HG03045 (cell line): ENCODE measurements around the gene HDAC7.

ENCODE experiments used
- ATAC-seq: cut with Tn5 transposase; IDR thresholded peaks from one replicate; pipeline ENCODE4 v1.9.1; 2021; ENCODE audit warnings: mild to moderate bottlenecking, moderate library complexity; ENCODE audit not compliant: unreplicated experiment

Gene HDAC7

GRCh38 chr12:47781479-47782371, 38.0 kb downstream of the HDAC7 start:
- no peak for ATAC-seq

GRCh38 chr12:47779943-47780504, 39.7 kb downstream of the HDAC7 start:
- no peak for ATAC-seq

- no peak for ATAC-seq
Observed at GRCh38 chr12:47779301-47779942, 40.3 kb downstream of the HDAC7 start.

DNA sequence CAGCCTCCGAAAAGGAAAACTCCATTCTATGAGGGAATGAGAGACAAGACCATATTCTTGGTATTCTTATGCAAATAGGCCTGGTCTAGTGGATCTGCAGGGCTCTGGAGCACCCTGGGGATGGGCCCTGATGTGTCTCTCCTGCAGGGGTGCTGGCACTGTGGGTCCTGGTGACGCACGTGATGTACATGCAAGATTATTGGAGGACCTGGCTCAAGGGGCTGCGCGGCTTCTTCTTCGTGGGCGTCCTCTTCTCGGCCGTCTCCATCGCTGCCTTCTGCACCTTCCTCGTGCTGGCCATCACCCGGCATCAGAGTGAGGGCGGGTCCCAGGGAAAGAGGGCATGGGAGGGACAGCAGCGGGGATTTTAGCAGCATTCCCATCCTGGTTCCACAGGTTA, 40.8 kb downstream of the HDAC7 start:
- ATAC-seq = no peak

DNA sequence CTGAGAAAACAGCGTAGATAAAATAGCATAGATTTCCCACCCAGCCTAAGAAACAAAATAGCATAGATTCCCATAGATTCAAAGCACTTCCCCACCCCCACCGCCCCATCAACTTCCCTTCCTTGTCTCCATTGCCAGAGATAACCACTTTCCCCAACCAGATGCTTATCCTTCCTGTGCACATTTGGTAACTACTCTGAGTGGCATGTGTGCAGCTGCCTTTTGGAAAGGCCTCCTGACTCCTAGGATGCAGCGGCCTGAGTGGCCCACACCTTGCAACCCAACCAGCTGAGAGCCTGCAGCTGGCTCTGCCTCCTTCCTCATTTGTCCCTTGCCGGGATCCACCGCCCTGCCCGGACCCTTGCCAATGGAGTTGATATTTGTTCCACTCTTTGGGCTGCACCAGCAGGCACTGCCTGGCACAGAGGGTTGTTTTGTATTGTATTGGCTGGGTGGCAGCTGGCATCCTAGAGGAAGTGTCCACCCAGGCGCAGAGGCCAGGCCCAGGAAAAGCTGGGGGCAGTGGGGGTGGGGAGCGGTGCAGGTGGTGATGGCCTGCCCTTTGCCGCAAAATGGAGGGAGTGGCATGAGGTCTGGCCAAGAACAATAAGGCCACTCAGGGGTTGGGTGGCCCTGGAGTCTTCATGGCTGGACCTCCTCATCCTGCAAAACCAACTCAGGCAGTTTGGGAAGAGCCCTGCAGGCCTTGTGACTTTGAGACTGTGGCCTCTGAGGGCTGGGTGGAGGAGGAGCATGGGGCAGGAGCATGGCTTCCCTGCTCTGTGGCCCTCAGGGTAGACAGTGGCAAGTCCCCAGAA, 41.8 kb downstream of the HDAC7 start:
- no peak for ATAC-seq

DNA sequence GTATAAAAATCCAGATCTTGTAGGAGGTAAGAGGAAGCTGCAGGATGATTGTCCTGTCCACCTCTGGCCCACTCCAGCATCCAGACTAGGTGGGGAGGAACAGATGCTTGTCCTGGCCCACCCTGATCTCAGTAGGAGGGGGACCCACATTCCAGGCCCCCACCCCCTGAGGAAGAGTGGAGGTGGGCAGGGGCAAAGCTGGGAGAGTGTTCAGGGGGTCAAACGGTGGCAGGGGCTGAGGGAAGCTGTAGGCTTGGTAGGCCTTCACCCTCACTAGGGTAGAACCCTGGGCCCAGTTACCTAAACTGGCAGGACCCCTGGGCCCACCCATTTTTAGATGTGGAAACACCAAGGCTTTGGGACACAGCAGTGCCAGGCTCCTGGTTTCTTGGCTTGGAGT, 42.6 kb downstream of the HDAC7 start:
- ATAC-seq = no peak

DNA sequence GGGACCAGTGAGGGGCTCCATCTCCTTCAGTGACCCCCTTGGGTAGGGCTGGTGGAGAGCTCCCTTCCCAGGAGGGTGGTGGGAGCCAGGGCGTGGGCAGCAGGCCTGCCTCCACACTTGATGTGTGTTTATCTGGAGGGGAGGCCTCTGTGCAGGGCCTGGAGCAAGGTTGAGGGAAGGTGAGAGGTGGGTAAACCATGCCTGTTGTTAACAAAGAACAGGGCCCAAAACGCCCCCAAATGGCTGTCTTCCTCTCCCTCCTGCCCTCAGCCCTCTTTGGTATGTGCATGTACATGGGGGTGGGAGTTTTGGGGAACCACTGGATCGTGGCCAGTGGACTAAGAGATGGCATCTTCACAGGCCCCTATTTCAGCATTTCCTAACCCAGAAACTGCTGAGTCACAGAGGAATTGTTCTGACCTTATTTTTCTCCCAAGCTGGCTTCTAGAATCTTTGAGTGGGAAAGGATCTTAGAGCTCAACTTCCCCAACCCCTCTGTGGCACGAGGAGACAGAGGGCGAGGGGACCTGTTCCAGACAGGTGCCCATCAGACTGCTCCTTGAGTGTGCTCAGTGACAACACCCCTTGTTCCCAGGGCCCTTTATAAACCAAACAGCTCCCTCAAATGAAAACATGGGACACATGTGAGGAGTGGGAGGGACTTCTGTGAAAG, 43.1 kb downstream of the HDAC7 start:
- ATAC-seq = no peak

DNA sequence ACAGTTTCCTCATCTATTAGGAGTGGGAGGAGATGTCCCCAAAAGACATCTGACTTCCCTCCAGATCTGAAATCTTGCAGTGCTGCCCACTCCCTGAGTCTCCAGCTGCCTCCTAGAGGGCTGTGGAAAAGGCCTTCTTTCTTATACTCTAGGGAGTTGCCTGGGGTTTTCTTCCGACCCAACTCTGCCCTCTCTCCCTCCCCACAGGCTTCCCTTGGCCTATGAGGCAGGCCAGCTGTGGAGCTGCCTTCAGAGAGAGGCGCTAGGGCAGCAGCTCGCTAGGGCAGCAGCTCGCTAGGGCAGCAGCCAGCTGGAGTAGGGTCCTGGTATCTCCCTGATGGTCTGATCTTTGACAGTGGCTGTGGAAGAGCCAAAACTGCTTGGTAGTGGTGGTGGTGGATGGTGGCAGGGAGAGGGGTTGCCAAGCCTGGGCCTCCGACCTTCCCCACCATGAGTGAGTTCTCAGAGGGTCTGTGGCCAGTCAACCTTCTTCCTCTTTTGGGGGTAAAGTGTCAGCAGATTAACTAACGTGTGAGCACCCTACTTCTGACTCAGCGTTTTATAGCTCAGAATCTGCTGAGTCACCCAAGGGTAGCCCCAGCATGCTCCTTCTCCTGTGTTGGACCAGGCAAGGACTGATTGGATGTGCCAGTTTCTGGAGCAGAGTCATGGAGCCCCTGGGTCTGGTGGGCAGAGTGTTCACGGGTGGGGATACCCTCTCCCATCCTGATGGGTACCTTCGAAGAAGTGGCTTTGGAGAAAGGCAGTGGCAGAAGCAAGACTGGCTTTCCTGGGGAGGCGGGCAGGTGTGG, 44.4 kb downstream of the HDAC7 start:
- ATAC-seq = no peak

- no peak for ATAC-seq
Observed at GRCh38 chr12:47774663-47775062, 45.0 kb downstream of the HDAC7 start.

DNA sequence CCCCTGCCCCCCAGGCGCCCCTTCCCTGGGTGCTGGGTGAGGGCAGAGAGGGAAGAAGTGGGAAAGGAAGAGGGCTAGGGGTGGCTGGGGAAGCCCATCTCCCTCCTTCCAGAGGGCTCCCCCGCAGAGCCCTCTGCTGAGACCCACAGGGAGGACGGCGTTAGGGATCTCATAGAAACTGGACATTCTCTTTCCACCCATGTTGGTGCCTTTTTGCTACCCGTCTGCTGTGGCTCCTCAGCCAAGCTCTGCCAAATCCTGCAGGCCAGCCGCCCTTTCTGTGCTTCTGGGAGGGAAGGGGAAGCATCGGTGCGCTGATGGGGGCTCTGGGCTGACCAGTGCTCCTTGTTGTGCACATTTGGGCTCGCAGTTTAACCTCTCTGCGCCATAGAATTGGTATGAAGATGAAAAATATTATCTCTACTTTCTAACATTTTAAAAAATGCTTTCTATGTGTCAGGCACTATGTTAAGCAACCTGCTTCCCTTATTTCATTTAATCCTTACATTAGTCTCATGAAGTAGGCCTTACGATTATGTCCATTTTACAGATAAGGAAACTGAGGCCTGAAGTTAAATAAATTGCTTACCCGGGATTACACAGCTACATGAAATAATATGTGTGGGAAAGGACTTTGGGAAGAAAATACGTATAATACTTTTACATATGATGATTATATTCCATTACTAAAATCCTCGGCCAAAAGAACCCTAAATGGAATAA, 45.7 kb downstream of the HDAC7 start:
- ATAC-seq = no peak

DNA sequence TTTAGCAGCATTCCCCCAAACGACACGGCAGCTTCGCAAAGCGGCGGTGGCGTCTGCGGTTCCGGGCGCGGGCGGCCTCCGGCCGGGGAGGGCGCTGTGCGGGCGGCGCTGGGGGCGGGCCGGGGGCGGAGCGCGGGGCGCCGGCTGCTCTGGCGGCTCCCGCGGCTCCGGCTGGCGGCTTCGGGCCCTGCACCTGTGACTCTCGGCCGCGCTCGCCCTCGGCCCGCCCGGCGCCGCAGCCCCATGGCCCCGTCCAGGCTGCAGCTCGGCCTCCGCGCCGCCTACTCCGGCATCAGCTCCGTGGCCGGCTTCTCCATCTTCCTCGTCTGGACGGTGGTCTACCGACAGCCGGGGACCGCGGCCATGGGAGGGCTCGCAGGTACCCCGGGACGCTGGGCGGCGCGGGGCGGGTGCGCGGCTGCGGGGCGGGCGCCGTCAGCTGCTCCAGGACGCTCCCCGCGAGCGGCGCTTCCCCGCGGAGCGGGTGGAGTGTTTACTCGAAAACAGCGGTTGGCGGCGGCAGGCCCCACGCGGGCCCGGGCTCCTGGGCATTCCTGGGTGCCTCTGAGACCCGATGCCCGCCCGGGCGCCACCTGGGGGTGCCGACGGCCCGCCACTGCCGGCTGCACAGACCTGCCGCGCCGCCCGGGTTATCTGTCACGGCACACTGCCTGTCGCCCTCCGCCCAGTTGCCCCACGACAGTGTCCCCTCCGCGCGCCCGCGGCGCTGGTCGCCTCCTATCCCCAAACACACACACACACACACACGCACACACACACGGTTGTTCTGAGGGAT, 46.4 kb downstream of the HDAC7 start, which contains the start of gene SLC48A1:
TSS of gene SLC48A1 (plus strand) at position 177 of the 796 bp plus-strand sequence. CDS start at position 244, 67 bp downstream.
- ATAC-seq = peak; percentile 84

- no peak for ATAC-seq
Observed at GRCh38 chr12:47772738-47773061, 47.0 kb downstream of the HDAC7 start.

GRCh38 chr12:47772094-47772660, 47.5 kb downstream of the HDAC7 start:
- ATAC-seq = no peak

GRCh38 chr12:47771304-47771703, 48.4 kb downstream of the HDAC7 start:
- no peak for ATAC-seq

GRCh38 chr12:47770086-47770726, 49.5 kb downstream of the HDAC7 start:
- ATAC-seq = no peak

DNA sequence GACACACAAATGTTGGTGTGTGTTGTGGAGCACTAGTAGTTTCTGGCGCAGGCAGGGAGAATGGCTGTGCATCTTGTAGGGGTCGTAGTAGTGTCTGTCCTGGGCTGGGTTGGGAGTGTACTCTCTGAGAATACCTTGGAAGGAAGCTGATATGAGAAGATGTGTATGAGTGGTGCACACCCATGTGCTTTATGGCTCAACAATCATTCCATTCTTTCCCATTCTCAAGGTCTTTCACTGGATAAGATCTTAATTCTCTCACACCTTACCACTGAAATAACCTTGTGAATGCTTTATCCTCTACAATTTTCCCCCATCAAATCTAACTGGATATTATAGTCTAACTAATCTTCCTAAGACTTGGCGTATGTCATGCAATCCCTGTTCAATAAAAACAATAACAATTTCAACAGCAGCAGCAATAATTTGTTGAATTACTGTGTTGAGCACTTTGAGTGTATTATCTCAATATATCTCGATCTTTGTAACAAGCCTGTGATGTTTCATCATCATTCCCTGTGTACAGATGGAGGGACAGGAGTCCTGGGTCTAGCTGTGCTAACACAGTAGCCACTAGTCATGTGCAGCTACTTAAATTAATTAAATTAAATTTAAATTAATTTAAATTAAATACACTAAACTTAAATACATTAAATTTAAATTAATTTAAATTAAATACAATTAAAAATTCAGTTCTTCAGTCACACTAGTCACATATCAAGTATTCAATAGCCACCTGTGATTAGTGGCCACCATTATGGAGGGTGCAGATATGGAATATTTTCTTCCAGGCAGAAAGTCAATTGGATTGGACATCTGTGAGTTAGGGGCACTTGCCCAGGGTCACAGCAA, 50.2 kb downstream of the HDAC7 start:
- no peak for ATAC-seq
